H9 (cell line): ENCODE measurements around the gene SNAP47. TPM values are rescaled to one million over a fixed set of nuclear protein-coding genes. Genes with fewer than 3 reads are reported as not detected.

Experiments used
- DNase-seq: peaks from one replicate; pipeline ENCODE4 v3.0.0-alpha.2; 2017
- H2AFZ ChIP-seq: one replicate; pipeline ENCODE4 v1.6.1; 2013; ENCODE audit warnings: mild to moderate bottlenecking, low read length, control low read depth, moderate library complexity
- H2AK5ac ChIP-seq: 2 replicates; pipeline ENCODE4 v1.6.1; 2013; ENCODE audit warnings: low read length, control low read depth, mixed read lengths; ENCODE audit not compliant: insufficient read length
- H2BK120ac ChIP-seq: one replicate; pipeline ENCODE4 v1.6.1; 2013; ENCODE audit warnings: low read depth, mild to moderate bottlenecking, low read length, control low read depth, inconsistent platforms; ENCODE audit not compliant: poor library complexity, severe bottlenecking
- H2BK12ac ChIP-seq: 2 replicates; pipeline ENCODE4 v1.6.1; 2013; ENCODE audit warnings: low read length, control low read depth, mixed read lengths, low read depth; ENCODE audit not compliant: insufficient read length
- H2BK15ac ChIP-seq: 2 replicates; pipeline ENCODE4 v1.6.1; 2013; ENCODE audit warnings: low read depth, low read length, control low read depth
- H2BK20ac ChIP-seq: one replicate; pipeline ENCODE4 v1.6.1; 2013; ENCODE audit warnings: low read depth, mild to moderate bottlenecking, low read length, control low read depth, inconsistent platforms; ENCODE audit not compliant: poor library complexity, severe bottlenecking
- H2BK5ac ChIP-seq: 2 replicates; pipeline ENCODE4 v1.6.1; 2013; ENCODE audit warnings: low read length, control low read depth, mixed read lengths; ENCODE audit not compliant: insufficient read length
- H3K14ac ChIP-seq: 2 replicates; pipeline ENCODE4 v1.6.1; 2013; ENCODE audit warnings: low read length, control low read depth; ENCODE audit not compliant: insufficient read depth
- H3K18ac ChIP-seq: 2 replicates; pipeline ENCODE4 v1.6.1; 2013; ENCODE audit warnings: low read depth, mild to moderate bottlenecking, mixed read lengths, low read length, control low read depth; ENCODE audit not compliant: insufficient read length
- H3K23ac ChIP-seq: 2 replicates; pipeline ENCODE4 v1.6.1; 2013; ENCODE audit warnings: low read length, control low read depth, mixed read lengths, low read depth; ENCODE audit not compliant: insufficient read length
- H3K23me2 ChIP-seq: 2 replicates; pipeline ENCODE4 v1.6.1; 2013; ENCODE audit warnings: low read depth, mild to moderate bottlenecking, mixed read lengths, low read length, control low read depth; ENCODE audit not compliant: insufficient read length, poor library complexity, severe bottlenecking
- H3K27ac ChIP-seq: 2 replicates; pipeline ENCODE4 v1.5.1; 2013; ENCODE audit warnings: low read length, control low read depth, mixed read lengths, low read depth; ENCODE audit not compliant: insufficient read length
- H3K27me3 ChIP-seq: 2 replicates; pipeline ENCODE4 v1.6.1; 2013; ENCODE audit warnings: low read length, control low read depth, inconsistent platforms; ENCODE audit not compliant: insufficient read depth
- H3K4ac ChIP-seq: 2 replicates; pipeline ENCODE4 v1.6.1; 2013; ENCODE audit warnings: low read depth, mild to moderate bottlenecking, control low read depth, inconsistent platforms, low read length, moderate library complexity
- H3K4me1 ChIP-seq: 2 replicates; pipeline ENCODE4 v1.6.1; 2013; ENCODE audit warnings: low read length, control low read depth, inconsistent platforms; ENCODE audit not compliant: insufficient read depth
- H3K4me2 ChIP-seq: 2 replicates; pipeline ENCODE4 v1.6.1; 2013; ENCODE audit warnings: low read length, control low read depth, mixed read lengths; ENCODE audit not compliant: insufficient read length, insufficient read depth
- H3K56ac ChIP-seq: 2 replicates; pipeline ENCODE4 v1.6.1; 2013; ENCODE audit warnings: low read depth, mild to moderate bottlenecking, mixed read lengths, low read length, control low read depth; ENCODE audit not compliant: insufficient read length
- H3K79me1 ChIP-seq: 2 replicates; pipeline ENCODE4 v1.6.1; 2013; ENCODE audit warnings: low read depth, mild to moderate bottlenecking, moderate library complexity, low read length, control low read depth, inconsistent platforms; ENCODE audit not compliant: insufficient read depth, poor library complexity, severe bottlenecking
- H3K79me2 ChIP-seq: 2 replicates; pipeline ENCODE4 v1.6.1; 2013; ENCODE audit warnings: low read length, control low read depth, inconsistent platforms; ENCODE audit not compliant: insufficient read depth
- H3K9ac ChIP-seq: 2 replicates; pipeline ENCODE4 v1.6.1; 2013; ENCODE audit warnings: low read length, control low read depth, mixed read lengths; ENCODE audit not compliant: insufficient read length; ENCODE audit errors: extremely low read depth
- H3K9me3 ChIP-seq: one replicate; pipeline ENCODE4 v1.6.1; 2013; ENCODE audit warnings: low read depth, low read length, inconsistent platforms; ENCODE audit not compliant: control insufficient read depth
- H3T11ph ChIP-seq: one replicate; pipeline ENCODE4 v1.6.1; 2013; ENCODE audit warnings: mild to moderate bottlenecking, low read length, control low read depth, inconsistent platforms
- H4K20me1 ChIP-seq: one replicate; pipeline ENCODE4 v1.6.1; 2013; ENCODE audit not compliant: control insufficient read depth, insufficient read length, insufficient read depth
- H4K5ac ChIP-seq: 2 replicates; pipeline ENCODE4 v1.6.1; 2013; ENCODE audit warnings: low read depth, mild to moderate bottlenecking, mixed read lengths, low read length, control low read depth; ENCODE audit not compliant: insufficient read length
- H4K8ac ChIP-seq: replicated peaks from 2 replicates; pipeline ENCODE4 v1.6.1; 2013; ENCODE audit warnings: low read length, control low read depth, mixed read lengths, low read depth; ENCODE audit not compliant: insufficient read length
- H4K91ac ChIP-seq: 2 replicates; pipeline ENCODE4 v1.6.1; 2013; ENCODE audit warnings: low read depth, mild to moderate bottlenecking, moderate library complexity, mixed read lengths, low read length, control low read depth; ENCODE audit not compliant: insufficient read length
- H3K27ac Mint-ChIP-seq, 3 experiments: 2 replicates in 2 of 3; 3 replicates in 1 of 3; pipeline ENCODE4 v1.8.0; 2020 to 2021; ENCODE audit warnings: mixed read lengths in 3 of 3, mild to moderate bottlenecking in 1 of 3, moderate library complexity in 1 of 3
- H3K27me3 Mint-ChIP-seq: 2 replicates; pipeline ENCODE4 v1.8.0; 2021; ENCODE audit warnings: low read depth, mild to moderate bottlenecking, moderate library complexity, mixed read lengths
- H3K36me3 Mint-ChIP-seq, 3 experiments: 2 replicates in 2 of 3; 3 replicates in 1 of 3; pipeline ENCODE4 v1.8.0; 2020 to 2021; ENCODE audit warnings: low read depth in 3 of 3, mixed read lengths in 3 of 3; ENCODE audit not compliant: insufficient read depth in 1 of 3
- H3K4me1 Mint-ChIP-seq, 2 experiments: 2 replicates each; pipeline ENCODE4 v1.8.0; 2020; ENCODE audit warnings: mixed read lengths in 2 of 2
- H3K4me3 Mint-ChIP-seq, 2 experiments: 2 replicates in 1 of 2; 3 replicates in 1 of 2; pipeline ENCODE4 v1.8.0; 2020 to 2021; ENCODE audit warnings: mild to moderate bottlenecking in 2 of 2, mixed read lengths in 2 of 2, moderate library complexity in 1 of 2
- H3K9me3 Mint-ChIP-seq, 2 experiments: 2 replicates in 1 of 2; 3 replicates in 1 of 2; pipeline ENCODE4 v1.8.0; 2020; ENCODE audit warnings: mild to moderate bottlenecking in 2 of 2, mixed read lengths in 2 of 2, moderate library complexity in 1 of 2
- WGBS: extraction: QIAGEN DNeasy Blood & Tissue Kit; methylation state at CpG from one replicate; pipeline ENCODE4 v1.1.7; 2013; ENCODE audit warnings: missing lambda C conversion rate, low lambda C conversion rate, mixed read lengths; ENCODE audit not compliant: insufficient read length; ENCODE audit errors: extremely low coverage; 5-methylcytosine and 5-hydroxymethylcytosine counted together
- total RNA-seq: library from RNA; stranded (reverse); gene quantifications from 2 replicates; pipeline ENCODE4 v1.2.1, GENCODE V29; 2021
- TF ChIP-seq, protein P1 (sequence below): fragments of 200-600 bp; sonication (generic); conservative IDR thresholded peaks from 3 replicates; pipeline ENCODE4 v1.8.0; 2021; ENCODE audit warnings: antibody characterized with exemption, mild to moderate bottlenecking

SNAP47 gene
- total RNA-seq, 1 experiment from 2014 or later = 44.1 TPM

- H3K4me1 ChIP-seq = no peaks in the 10 kb centered on the region
- H4K20me1 ChIP-seq = no peaks in the 10 kb centered on the region
- H2AFZ ChIP-seq = no peak overlapping the region
- no peak overlapping the region for H3K27ac Mint-ChIP-seq
- H4K91ac ChIP-seq = no peak overlapping the region
- peaks cover 2% of the 10 kb centered on the region for H3K23me2 ChIP-seq
- H2AK5ac ChIP-seq = no peak overlapping the region
- H4K5ac ChIP-seq = no peak overlapping the region
- no peak overlapping the region for H3K4me3 Mint-ChIP-seq
- H2BK5ac ChIP-seq = no peak overlapping the region
- H2BK20ac ChIP-seq = no peak overlapping the region
- no peaks in the 10 kb centered on the region for H3K27me3 Mint-ChIP-seq
- no peaks in the 10 kb centered on the region for H3K9me3 Mint-ChIP-seq
- no peak overlapping the region for H3K4me2 ChIP-seq
- H3K4ac ChIP-seq = no peak overlapping the region
- TF ChIP-seq, protein P1, sequence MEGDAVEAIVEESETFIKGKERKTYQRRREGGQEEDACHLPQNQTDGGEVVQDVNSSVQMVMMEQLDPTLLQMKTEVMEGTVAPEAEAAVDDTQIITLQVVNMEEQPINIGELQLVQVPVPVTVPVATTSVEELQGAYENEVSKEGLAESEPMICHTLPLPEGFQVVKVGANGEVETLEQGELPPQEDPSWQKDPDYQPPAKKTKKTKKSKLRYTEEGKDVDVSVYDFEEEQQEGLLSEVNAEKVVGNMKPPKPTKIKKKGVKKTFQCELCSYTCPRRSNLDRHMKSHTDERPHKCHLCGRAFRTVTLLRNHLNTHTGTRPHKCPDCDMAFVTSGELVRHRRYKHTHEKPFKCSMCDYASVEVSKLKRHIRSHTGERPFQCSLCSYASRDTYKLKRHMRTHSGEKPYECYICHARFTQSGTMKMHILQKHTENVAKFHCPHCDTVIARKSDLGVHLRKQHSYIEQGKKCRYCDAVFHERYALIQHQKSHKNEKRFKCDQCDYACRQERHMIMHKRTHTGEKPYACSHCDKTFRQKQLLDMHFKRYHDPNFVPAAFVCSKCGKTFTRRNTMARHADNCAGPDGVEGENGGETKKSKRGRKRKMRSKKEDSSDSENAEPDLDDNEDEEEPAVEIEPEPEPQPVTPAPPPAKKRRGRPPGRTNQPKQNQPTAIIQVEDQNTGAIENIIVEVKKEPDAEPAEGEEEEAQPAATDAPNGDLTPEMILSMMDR = no peak
- WGBS = no CpG with 5 or more reads among the region's 15 CpGs
- no peak overlapping the region for H3K23ac ChIP-seq
- no peak for DNase-seq
- H3K14ac ChIP-seq = no peak overlapping the region
- H3K36me3 Mint-ChIP-seq = peaks cover 15 to 59% (median 36%) of the 10 kb centered on the region in 3 experiments
- no peak overlapping the region for H3T11ph ChIP-seq
- peaks cover 6% of the 10 kb centered on the region for H3K79me1 ChIP-seq
- H2BK120ac ChIP-seq = no peak overlapping the region
- no peaks in the 10 kb centered on the region for H3K9me3 ChIP-seq
- H3K79me2 ChIP-seq = no peaks in the 10 kb centered on the region
- H2BK12ac ChIP-seq = no peak overlapping the region
- no peak overlapping the region for H4K8ac ChIP-seq
- H2BK15ac ChIP-seq = no peak overlapping the region
- no peak overlapping the region for H3K18ac ChIP-seq
- H3K56ac ChIP-seq = no peak overlapping the region
- no peaks in the 10 kb centered on the region for H3K27me3 ChIP-seq
- H3K9ac ChIP-seq = no peak overlapping the region
- H3K4me1 Mint-ChIP-seq = peaks cover 4 to 19% of the 10 kb centered on the region in 2 experiments; a peak in 2 of 4 replicates
- H3K27ac ChIP-seq = no peak overlapping the region
Observed at GRCh38 chr1:227759341-227760300, 24.4 kb downstream of the SNAP47 start.
